Adrenal gland (tissue), 12 donors: ENCODE measurements around the gene CLMN. TPM values are rescaled to one million over a fixed set of nuclear protein-coding genes. Genes with fewer than 3 reads are reported as not detected.

Experiments used
- DNase-seq, 7 donors: peaks; one replicate each; pipeline ENCODE4 v3.0.0-alpha.2; 2019 to 2020
- H3K27ac ChIP-seq, 5 donors: fragments of 200-600 bp; sonication (generic) in 4 of 5; 1 replicate in 3 of 5; 2 replicates in 2 of 5; pipeline versions ENCODE4 v1.5.1 to v1.8.0; 2016 to 2020; ENCODE audit warnings: mild to moderate bottlenecking in 1 of 5
- H3K27me3 ChIP-seq: fragments of 200-600 bp; 2 replicates; pipeline ENCODE4 v1.8.0; 2021
- H3K36me3 ChIP-seq, 2 donors: fragments of 200-600 bp; replicated peaks in 1 of 2; 1 replicate in 1 of 2; 2 replicates in 1 of 2; pipeline versions ENCODE4 v1.5.1 to v1.8.0; 2018 to 2022
- H3K4me1 ChIP-seq, 2 donors: fragments of 200-600 bp; replicated peaks in 1 of 2; 1 replicate in 1 of 2; 2 replicates in 1 of 2; pipeline versions ENCODE4 v1.5.1 to v1.8.0; 2018 to 2021
- H3K4me3 ChIP-seq, 4 donors: fragments of 200-600 bp; sonication (generic) in 3 of 4; one replicate each; pipeline ENCODE4 v1.5.1; 2016 to 2018
- H3K9me3 ChIP-seq, 3 donors: fragments of 200-600 bp; sonication (generic) in 1 of 3; replicated peaks in 1 of 3; 1 replicate in 2 of 3; 2 replicates in 1 of 3; pipeline versions ENCODE4 v1.5.1 to v1.8.0; 2016 to 2021
- POLR2A ChIP-seq, 2 donors: fragments of 450-650 bp; IDR thresholded peaks; one replicate each; pipeline ENCODE4 v1.6.1; 2017; ENCODE audit warnings: antibody characterized with exemption in 2 of 2, mild to moderate bottlenecking in 2 of 2, moderate library complexity in 1 of 2
- WGBS, 4 donors: extraction: QIAGEN DNeasy Blood & Tissue Kit in 2 of 4; methylation state at CpG; one replicate each; pipeline versions ENCODE4 v1.1.5 to v1.1.7; 2013 to 2017; 5-methylcytosine and 5-hydroxymethylcytosine counted together
- intact Hi-C, 2 donors: fragments of 100-400 bp; cut with DNase I; formaldehyde crosslinking; loops; one replicate each; pipeline versions ENCODE4 v1.14.1 to v1.15.0; 2022 to 2023
- polyA plus RNA-seq, 3 donors: library from polyadenylated mRNA; stranded (reverse); fragments of 200-250 nt in 2 of 3; fragments of 350-450 nt in 1 of 3; fragmentation: Illumina TruSeq in 1 of 3; extraction: RNeasy Lipid Tissue Mini Kit (QIAGEN cat#74804) in 1 of 3; gene quantifications; one replicate each; pipeline ENCODE4 v1.2.3, GENCODE V29; 2013 to 2014
- total RNA-seq, 9 donors: library from RNA; depleted of rRNA in 4 of 9; stranded (reverse); fragments of >200 nt in 4 of 9; fragments of 120-200 nt in 1 of 9; fragmentation: NEBNext Ultra II Directional in 1 of 9; extraction: Animal tissue kit (Norgen Biotek cat#: 25700) in 1 of 9; gene quantifications; one replicate each; pipeline versions ENCODE4 v1.1.0 to v1.2.4, GENCODE V29; 2013 to 2023
- TF ChIP-seq, protein P1 (sequence below), 6 experiments: fragments of 450-650 bp in 4 of 6; fragments of 200-600 bp in 2 of 6; sonication (generic) in 1 of 6; IDR thresholded peaks; 1 replicate in 5 of 6; 2 replicates in 1 of 6; pipeline versions ENCODE4 v1.5.1 to v1.8.0; 2016 to 2021; ENCODE audit warnings: antibody characterized with exemption in 6 of 6, mild to moderate bottlenecking in 2 of 6, moderate library complexity in 1 of 6
- donor health status: healthy with polysubstance abuse.
- donor health status: Bipolar disorder and iron deficiency.
- donor health status: DM: yes; HTN: yes; CAD: no.
- donor health status: DM: no; HTN: no; CAD: no.
- donor health status: DM: no; HTN: no; CAD: no.
- donor health status: DM: yes; HTN: yes; CAD: no.

The CLMN gene
- total and polyA plus RNA-seq, 12 donors, result 2.7 to 9.5 (median 4.9) TPM

DNA sequence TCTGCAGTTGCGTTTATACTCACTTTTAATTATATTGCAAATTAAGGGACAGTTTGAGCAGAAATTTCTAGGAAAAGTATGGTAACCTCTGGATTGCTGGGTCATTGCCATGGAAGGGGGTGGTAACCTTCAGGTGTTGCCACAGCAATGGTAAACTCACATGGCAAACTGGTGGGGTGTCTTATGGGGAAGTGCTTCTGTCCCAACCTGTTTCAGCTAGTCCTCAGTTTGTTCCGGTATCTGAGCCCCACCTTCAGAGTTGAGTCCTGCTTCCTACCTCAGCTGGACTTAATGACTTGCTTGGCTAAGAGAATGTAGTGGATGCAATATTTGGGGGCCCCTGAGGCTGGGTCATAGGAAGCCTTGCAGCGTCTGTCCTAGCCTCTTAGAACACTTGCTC, 7.3 kb upstream of the CLMN start:
- TF ChIP-seq, protein P1, sequence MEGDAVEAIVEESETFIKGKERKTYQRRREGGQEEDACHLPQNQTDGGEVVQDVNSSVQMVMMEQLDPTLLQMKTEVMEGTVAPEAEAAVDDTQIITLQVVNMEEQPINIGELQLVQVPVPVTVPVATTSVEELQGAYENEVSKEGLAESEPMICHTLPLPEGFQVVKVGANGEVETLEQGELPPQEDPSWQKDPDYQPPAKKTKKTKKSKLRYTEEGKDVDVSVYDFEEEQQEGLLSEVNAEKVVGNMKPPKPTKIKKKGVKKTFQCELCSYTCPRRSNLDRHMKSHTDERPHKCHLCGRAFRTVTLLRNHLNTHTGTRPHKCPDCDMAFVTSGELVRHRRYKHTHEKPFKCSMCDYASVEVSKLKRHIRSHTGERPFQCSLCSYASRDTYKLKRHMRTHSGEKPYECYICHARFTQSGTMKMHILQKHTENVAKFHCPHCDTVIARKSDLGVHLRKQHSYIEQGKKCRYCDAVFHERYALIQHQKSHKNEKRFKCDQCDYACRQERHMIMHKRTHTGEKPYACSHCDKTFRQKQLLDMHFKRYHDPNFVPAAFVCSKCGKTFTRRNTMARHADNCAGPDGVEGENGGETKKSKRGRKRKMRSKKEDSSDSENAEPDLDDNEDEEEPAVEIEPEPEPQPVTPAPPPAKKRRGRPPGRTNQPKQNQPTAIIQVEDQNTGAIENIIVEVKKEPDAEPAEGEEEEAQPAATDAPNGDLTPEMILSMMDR (IDR thresholded peaks at IDR 0.05), result no peak
- no peak for TF ChIP-seq POLR2A (IDR thresholded peaks at IDR 0.05)
- Histone ChIP-seq H3K27me3 (no peaks in the 10 kb centered on the region), H3K4me3 (no peak overlapping the region), H3K9me3 (no peaks in the 10 kb centered on the region), H3K4me1 (no peaks in the 10 kb centered on the region), H3K27ac (no peak overlapping the region), H3K36me3 (no peaks in the 10 kb centered on the region)
- intact Hi-C loops, result no loop called here
- DNase-seq, result no peak
- WGBS, 4 donors, result 70 to 90% (median 86%) methylated on average over 3 of the region's 3 CpGs

DNA sequence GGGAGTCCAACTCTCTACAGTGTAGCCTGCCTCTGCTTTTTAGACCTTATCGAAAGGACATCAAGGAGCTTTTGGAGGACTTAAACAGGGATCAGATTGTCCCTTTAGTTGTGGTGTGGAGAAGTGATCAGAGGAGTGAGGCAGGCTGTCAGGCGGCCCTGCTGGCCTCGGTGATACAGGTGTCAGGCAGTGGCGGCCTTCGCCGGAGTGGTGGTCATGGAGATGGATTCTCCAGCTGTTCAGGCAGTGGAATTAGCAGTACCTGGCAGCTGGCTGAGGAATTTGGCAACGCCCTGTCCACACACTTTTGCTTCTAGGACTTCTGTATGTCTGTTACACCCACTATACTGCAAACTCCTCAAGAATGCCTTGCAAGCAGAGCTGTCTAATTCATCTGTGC, 4.2 kb upstream of the CLMN start:
- no peaks in the 10 kb centered on the region for H3K9me3 ChIP-seq
- DNase-seq, result no peak
- H3K36me3 ChIP-seq, result no peaks in the 10 kb centered on the region
- H3K27ac ChIP-seq, result no peak overlapping the region
- intact Hi-C loops, result no loop called here
- H3K4me3 ChIP-seq, result no peak overlapping the region
- 86 to 94% (median 89%) methylated on average over 3 to 7 of the region's 7 CpGs for WGBS, 4 donors
- peaks cover 0 to 6% of the 10 kb centered on the region in 2 donors for H3K4me1 ChIP-seq
- TF ChIP-seq POLR2A (IDR thresholded peaks at IDR 0.05), result no peak
- TF ChIP-seq, protein P1 (IDR thresholded peaks at IDR 0.05), result no peak
- no peaks in the 10 kb centered on the region for H3K27me3 ChIP-seq

DNA sequence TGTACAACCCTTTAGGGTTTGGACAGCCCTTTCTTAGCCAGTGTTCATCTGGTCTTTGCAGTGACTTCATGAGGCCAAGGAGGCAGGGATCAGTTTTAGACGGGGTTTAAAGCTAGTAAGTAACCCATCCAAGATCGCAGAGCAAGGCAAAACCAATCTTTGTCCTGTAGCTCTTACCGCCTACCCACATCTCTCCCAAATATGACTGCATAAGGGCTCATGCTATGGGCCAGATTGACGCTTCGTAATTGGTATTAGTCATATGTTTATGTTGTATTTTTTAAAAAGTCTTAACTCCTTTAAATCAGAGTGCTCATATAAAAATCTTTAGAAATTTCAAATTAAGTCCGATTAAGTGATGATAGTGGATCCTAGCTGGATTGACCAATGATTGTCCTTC, 3.7 kb upstream of the CLMN start:
- no peak for TF ChIP-seq POLR2A (IDR thresholded peaks at IDR 0.05)
- TF ChIP-seq, protein P1 (IDR thresholded peaks at IDR 0.05), result no peak
- WGBS, 4 donors, result 83 to 92% (median 87%) methylated on average over 6 of the region's 6 CpGs
- peaks cover 0 to 8% of the 10 kb centered on the region in 2 donors for H3K4me1 ChIP-seq
- no peaks in the 10 kb centered on the region for H3K27me3 ChIP-seq
- no peak for DNase-seq
- no peaks in the 10 kb centered on the region for H3K9me3 ChIP-seq
- intact Hi-C loops, result no loop called here
- H3K27ac ChIP-seq, result no peak overlapping the region
- H3K4me3 ChIP-seq, result no peak overlapping the region
- H3K36me3 ChIP-seq, result no peaks in the 10 kb centered on the region

DNA sequence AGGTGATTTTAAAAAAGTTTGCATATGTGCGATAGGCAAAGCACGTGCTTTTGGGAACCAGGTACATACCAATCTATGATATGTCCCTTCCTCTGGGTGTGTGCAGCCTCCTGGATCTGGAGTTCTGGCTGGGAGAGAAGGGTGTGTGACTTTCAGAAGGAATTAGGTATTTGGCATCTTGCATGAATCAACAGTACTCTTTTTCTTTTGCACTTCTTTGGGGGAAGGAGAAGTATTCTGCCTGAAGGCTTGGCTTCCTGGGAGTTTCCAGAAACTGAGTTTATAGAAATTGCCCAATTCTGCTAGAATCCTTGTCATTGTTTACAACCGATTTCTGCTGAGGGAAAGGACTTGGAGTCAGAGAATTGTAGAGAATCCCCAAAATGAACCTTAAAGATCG, 2.9 kb upstream of the CLMN start:
- no peak for TF ChIP-seq POLR2A (IDR thresholded peaks at IDR 0.05)
- TF ChIP-seq, protein P1 (IDR thresholded peaks at IDR 0.05), result no peak
- 81 to 86% (median 82%) methylated on average over 4 of the region's 4 CpGs for WGBS, 4 donors
- H3K9me3 ChIP-seq, result no peaks in the 10 kb centered on the region
- intact Hi-C loops, result no loop called here
- H3K27ac ChIP-seq, result no peak overlapping the region
- H3K27me3 ChIP-seq, result no peaks in the 10 kb centered on the region
- peaks cover 0 to 8% of the 10 kb centered on the region in 2 donors for H3K4me1 ChIP-seq
- DNase-seq, result no peak
- no peaks in the 10 kb centered on the region for H3K36me3 ChIP-seq
- no peak overlapping the region for H3K4me3 ChIP-seq
